Measurements from ENCODE around the gene SLC12A4. TPM values are rescaled to one million over a fixed set of nuclear protein-coding genes. Genes with fewer than 3 reads are reported as not detected.

The SLC12A4 gene
- polyA plus RNA-seq, 1 donor (not counting 4 experiments of a cell fraction or from before 2014, with no cell fraction given): 59.3 TPM

DNA sequence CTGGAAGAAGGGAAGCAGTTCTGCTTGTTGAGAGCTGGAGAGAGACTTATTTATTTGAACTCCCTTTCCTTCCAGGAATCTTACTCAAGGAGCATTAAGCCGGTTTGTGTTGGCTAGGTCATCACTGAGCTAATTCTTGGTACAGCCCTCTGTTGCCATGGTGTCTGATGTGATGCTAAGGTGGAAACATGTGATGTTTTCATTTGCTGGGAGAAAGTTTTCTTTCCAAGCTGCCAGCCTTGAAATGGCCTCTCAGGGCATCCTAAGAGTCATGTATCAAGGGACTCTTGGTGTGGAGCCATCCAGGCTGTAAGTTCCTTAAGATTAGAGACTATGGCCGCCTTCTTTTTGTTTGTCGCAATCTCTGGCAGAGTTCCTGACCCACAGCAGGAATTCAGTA, 71.2 kb downstream of the SLC12A4 start:
- DNase-seq (ENCODE audit: low read depth, low spot score): no peak
- Histone ChIP-seq H2AFZ (ENCODE audit: control insufficient read depth, low read length) (no peak overlapping the region), H3K9me1 (ENCODE audit: control insufficient read depth, extremely low read depth, insufficient read depth, low read length) (no peaks in the 10 kb centered on the region), H3K36me3 (ENCODE audit: control insufficient read depth in 2 of 2, extremely low read depth in 1 of 2, insufficient read depth in 2 of 2, low read length in 2 of 2) (peaks cover 0 to 5% of the 10 kb centered on the region in 2 experiments), H3K4me3 (ENCODE audit: control insufficient read depth in 2 of 3, extremely low read depth in 1 of 3, insufficient read depth in 2 of 3, low read depth in 1 of 3, low read length in 3 of 3) (no peak overlapping the region), H3K9me3 (ENCODE audit: control insufficient read depth, low read depth, low read length) (no peaks in the 10 kb centered on the region), H3K9ac (ENCODE audit: control insufficient read depth, extremely low read depth, insufficient read depth, low read length) (no peak overlapping the region), H3K27ac (ENCODE audit: control insufficient read depth, insufficient read depth, low read length) (no peak overlapping the region), H3K4me1 (ENCODE audit: control insufficient read depth, extremely low read depth, insufficient read depth, low read length) (peaks cover 13% of the 10 kb centered on the region), H3K4me2 (ENCODE audit: control insufficient read depth, extremely low read depth, insufficient read depth, low read depth, low read length) (no peak overlapping the region), H4K20me1 (ENCODE audit: control insufficient read depth, extremely low read depth, insufficient read depth, low read length) (no peaks in the 10 kb centered on the region), H3K27me3 (ENCODE audit: control insufficient read depth, extremely low read depth, insufficient read depth, low read length) (no peaks in the 10 kb centered on the region), H3K79me2 (ENCODE audit: control insufficient read depth, insufficient read depth, low read length) (peaks cover 44% of the 10 kb centered on the region)
- TF ChIP-seq, protein P1, sequence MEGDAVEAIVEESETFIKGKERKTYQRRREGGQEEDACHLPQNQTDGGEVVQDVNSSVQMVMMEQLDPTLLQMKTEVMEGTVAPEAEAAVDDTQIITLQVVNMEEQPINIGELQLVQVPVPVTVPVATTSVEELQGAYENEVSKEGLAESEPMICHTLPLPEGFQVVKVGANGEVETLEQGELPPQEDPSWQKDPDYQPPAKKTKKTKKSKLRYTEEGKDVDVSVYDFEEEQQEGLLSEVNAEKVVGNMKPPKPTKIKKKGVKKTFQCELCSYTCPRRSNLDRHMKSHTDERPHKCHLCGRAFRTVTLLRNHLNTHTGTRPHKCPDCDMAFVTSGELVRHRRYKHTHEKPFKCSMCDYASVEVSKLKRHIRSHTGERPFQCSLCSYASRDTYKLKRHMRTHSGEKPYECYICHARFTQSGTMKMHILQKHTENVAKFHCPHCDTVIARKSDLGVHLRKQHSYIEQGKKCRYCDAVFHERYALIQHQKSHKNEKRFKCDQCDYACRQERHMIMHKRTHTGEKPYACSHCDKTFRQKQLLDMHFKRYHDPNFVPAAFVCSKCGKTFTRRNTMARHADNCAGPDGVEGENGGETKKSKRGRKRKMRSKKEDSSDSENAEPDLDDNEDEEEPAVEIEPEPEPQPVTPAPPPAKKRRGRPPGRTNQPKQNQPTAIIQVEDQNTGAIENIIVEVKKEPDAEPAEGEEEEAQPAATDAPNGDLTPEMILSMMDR (optimal IDR thresholded peaks at IDR 0.05 in 1 of 3, IDR thresholded peaks at IDR 0.05 in 1 of 3, conservative IDR thresholded peaks at IDR 0.05 in 1 of 3; ENCODE audit: extremely low read depth in 1 of 3, insufficient read depth in 2 of 3, low read length in 3 of 3): no peak
- no peak for FAIRE-seq
- dilution Hi-C loops (cut with MboI; ENCODE audit: extremely low pct_ligation_motif_present, low sequenced_read_pairs): no loop called here

- H2AFZ ChIP-seq (ENCODE audit: control insufficient read depth, low read length): peak overlapping the region; percentile 84
- no peaks in the 10 kb centered on the region for H3K9me1 ChIP-seq (ENCODE audit: control insufficient read depth, extremely low read depth, insufficient read depth, low read length)
- H3K79me2 ChIP-seq (ENCODE audit: control insufficient read depth, insufficient read depth, low read length): peaks cover 36% of the 10 kb centered on the region
- H3K4me3 ChIP-seq (ENCODE audit: control insufficient read depth in 2 of 3, extremely low read depth in 1 of 3, insufficient read depth in 2 of 3, low read depth in 1 of 3, low read length in 3 of 3): peak overlapping the region; percentile 62 to 99 (median 66)
- H3K9ac ChIP-seq (ENCODE audit: control insufficient read depth, extremely low read depth, insufficient read depth, low read length): peak overlapping the region; percentile 97
- no peaks in the 10 kb centered on the region for H3K27me3 ChIP-seq (ENCODE audit: control insufficient read depth, extremely low read depth, insufficient read depth, low read length)
- peak overlapping the region; percentile 65 for H3K4me2 ChIP-seq (ENCODE audit: control insufficient read depth, extremely low read depth, insufficient read depth, low read depth, low read length)
- no peak for DNase-seq (ENCODE audit: low read depth, low spot score)
- TF ChIP-seq, protein P1 (optimal IDR thresholded peaks at IDR 0.05 in 1 of 3, IDR thresholded peaks at IDR 0.05 in 1 of 3, conservative IDR thresholded peaks at IDR 0.05 in 1 of 3; ENCODE audit: extremely low read depth in 1 of 3, insufficient read depth in 2 of 3, low read length in 3 of 3): no peak
- no peak for TF ChIP-seq EZH2 (IDR thresholded peaks at IDR 0.05; ENCODE audit: low read length)
- peak overlapping the region; percentile 94 for H3K27ac ChIP-seq (ENCODE audit: control insufficient read depth, insufficient read depth, low read length)
- no peak for FAIRE-seq
- dilution Hi-C loops (cut with MboI; ENCODE audit: extremely low pct_ligation_motif_present, low sequenced_read_pairs): no loop called here
- H3K4me1 ChIP-seq (ENCODE audit: control insufficient read depth, extremely low read depth, insufficient read depth, low read length): peaks cover 14% of the 10 kb centered on the region
- H3K9me3 ChIP-seq (ENCODE audit: control insufficient read depth, low read depth, low read length): no peaks in the 10 kb centered on the region
- H4K20me1 ChIP-seq (ENCODE audit: control insufficient read depth, extremely low read depth, insufficient read depth, low read length): no peaks in the 10 kb centered on the region
- H3K36me3 ChIP-seq (ENCODE audit: control insufficient read depth in 2 of 2, extremely low read depth in 1 of 2, insufficient read depth in 2 of 2, low read length in 2 of 2): no peaks in the 10 kb centered on the region
Observed at GRCh38 chr16:67893743-67894399, 74.6 kb downstream of the SLC12A4 start.

Small RNAs within 50 kb of the gene (small RNA-seq; reads per million reads assigned to genes)
- gene RNU6-359P (ENCODE audit: insufficient read length in 3 of 3, low read depth in 3 of 3, low replicate concordance in 1 of 3): 0 to 2.5 (median 2.3) reads per million in 3 experiments

Other genes with a start within 250 kb of the SLC12A4 start
- 13.2 to 19.3 TPM (median 13.8 TPM) in 3 replicates for gene GFOD2, start 249.3 kb downstream of the SLC12A4 start, polyA plus RNA-seq
- 9.3 to 9.9 TPM (median 9.5 TPM) in 3 replicates for gene RANBP10, start 162.1 kb downstream of the SLC12A4 start, polyA plus RNA-seq
- gene TSNAXIP1, start 161.7 kb downstream of the SLC12A4 start, polyA plus RNA-seq: 0.43 to 1.5 TPM (median 0.54 TPM) in 3 replicates
- 9.2 to 13.1 TPM (median 11.8 TPM) in 3 replicates for gene THAP11, start 126.3 kb downstream of the SLC12A4 start, polyA plus RNA-seq
- gene NUTF2, start 121.7 kb downstream of the SLC12A4 start, polyA plus RNA-seq: 173 to 569 TPM (median 189 TPM) in 3 replicates
- gene CENPT, start 120.9 kb downstream of the SLC12A4 start, polyA plus RNA-seq: 30.1 to 57.1 TPM (median 41.3 TPM) in 3 replicates
- gene EDC4, start 95.6 kb downstream of the SLC12A4 start, polyA plus RNA-seq: 16.7 to 28.0 TPM (median 25.4 TPM) in 3 replicates
- not detected in 3 replicates for gene NRN1L, start 83.8 kb downstream of the SLC12A4 start, polyA plus RNA-seq
- gene PSKH1, start 75.4 kb downstream of the SLC12A4 start, polyA plus RNA-seq: 10.7 to 19.5 TPM (median 13.7 TPM) in 3 replicates
- gene CTRL, start 36.8 kb downstream of the SLC12A4 start, polyA plus RNA-seq: 0.10 to 0.46 TPM (median 0.33 TPM) in 3 replicates
- 9.3 to 19.7 TPM (median 11.1 TPM) in 3 replicates for gene PSMB10, start 31.8 kb downstream of the SLC12A4 start, polyA plus RNA-seq
- 6.5 to 11.6 TPM (median 10.5 TPM) in 3 replicates for gene LCAT, start 24.5 kb downstream of the SLC12A4 start, polyA plus RNA-seq
- 0.04 TPM in 1 of 3 replicates, not detected in the others for gene DPEP3, start 11.9 kb upstream of the SLC12A4 start, polyA plus RNA-seq
- 0.04 to 0.12 TPM in 2 of 3 replicates, not detected in the other for gene DPEP2, start 30.8 kb upstream of the SLC12A4 start, polyA plus RNA-seq
- 0.05 TPM in 1 of 3 replicates, not detected in the others for gene DPEP2NB, start 47.3 kb upstream of the SLC12A4 start, polyA plus RNA-seq
- 12.8 to 15.7 TPM (median 14.2 TPM) in 3 replicates for gene DDX28, start 54.6 kb upstream of the SLC12A4 start, polyA plus RNA-seq
- 17.8 to 30.7 TPM (median 22.9 TPM) in 3 replicates for gene DUS2, start 54.6 kb upstream of the SLC12A4 start, polyA plus RNA-seq
- 9.5 to 11.5 TPM (median 10.9 TPM) in 3 replicates for gene NFATC3, start 116.7 kb upstream of the SLC12A4 start, polyA plus RNA-seq

Data from keratinocyte (primary cell).